IMR-90 (cell line): Measurements from ENCODE around the gene FNDC10. TPM values are rescaled to one million over a fixed set of nuclear protein-coding genes. Genes with fewer than 3 reads are reported as not detected.

ENCODE experiments used
- CEBPB ChIP-seq: IDR thresholded peaks from 2 replicates; pipeline ENCODE4 v1.6.1; 2012; ENCODE audit warnings: low read depth, low read length, improper control_type of control experiment
- polyA plus RNA-seq, 3 experiments: library from polyadenylated mRNA; depleted of rRNA; stranded (reverse); fragments of >200 nt; gene quantifications; 2 replicates each; pipeline ENCODE4 v1.2.3, GENCODE V29; 2012; ENCODE audit warnings: low replicate concordance in 1 of 3
- total RNA-seq: library from RNA; depleted of rRNA; stranded (reverse); fragments of >200 nt; gene quantifications from 2 replicates; pipeline ENCODE4 v1.2.3, GENCODE V29; 2012
- TF ChIP-seq, protein P1 (sequence below): fragments of 150-350 bp; IDR thresholded peaks from 2 replicates; pipeline ENCODE4 v1.6.1; 2016; ENCODE audit warnings: low read depth, mild to moderate bottlenecking, low read length, moderate library complexity, borderline replicate concordance

The FNDC10 gene
- total and polyA plus RNA-seq, 2 of the 4 experiments (the other 2 are of a cell fraction): 0.36 to 5.8 TPM

DNA sequence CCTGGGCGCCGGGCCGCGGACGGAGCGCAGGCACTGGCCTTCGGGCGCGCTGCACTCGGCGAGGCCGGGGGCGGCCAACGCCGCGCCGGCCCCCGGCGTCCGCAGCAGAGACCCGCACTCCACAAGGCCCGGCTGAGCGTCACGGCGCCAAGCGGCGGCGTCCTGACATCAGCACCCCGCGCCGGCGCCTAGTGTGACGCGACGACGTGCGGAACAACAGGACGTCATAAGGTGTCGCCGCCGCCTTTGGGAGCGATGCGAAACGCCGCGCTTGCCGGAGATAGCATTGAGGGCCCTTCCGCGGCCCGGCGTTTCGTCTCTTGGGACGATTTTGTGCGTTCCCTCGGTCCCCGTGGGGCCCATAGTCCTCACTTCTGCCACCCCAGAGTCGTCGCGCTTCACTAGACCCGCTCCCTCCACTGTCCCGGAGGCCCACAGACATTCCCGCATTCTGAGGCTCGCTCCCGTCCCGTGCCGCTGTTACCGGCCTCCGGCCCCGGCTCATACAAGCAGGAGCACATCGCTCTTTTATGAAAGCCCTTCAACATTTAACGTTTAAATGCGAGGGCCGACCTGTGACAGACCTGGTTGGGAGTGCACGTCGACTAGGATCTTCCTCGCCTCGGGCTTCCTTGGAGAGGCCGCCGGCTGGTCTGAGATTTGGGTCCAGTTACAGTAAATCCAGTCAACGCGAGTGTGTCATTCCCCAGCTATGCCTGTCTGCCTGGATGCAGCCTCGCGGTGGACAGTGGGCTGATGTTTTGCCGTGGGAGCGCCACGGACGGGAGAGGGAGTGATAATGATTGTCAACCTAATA lies 25.0 kb downstream of the FNDC10 start, which contains the start of gene SSU72 (continued):
- TF ChIP-seq, protein P1, sequence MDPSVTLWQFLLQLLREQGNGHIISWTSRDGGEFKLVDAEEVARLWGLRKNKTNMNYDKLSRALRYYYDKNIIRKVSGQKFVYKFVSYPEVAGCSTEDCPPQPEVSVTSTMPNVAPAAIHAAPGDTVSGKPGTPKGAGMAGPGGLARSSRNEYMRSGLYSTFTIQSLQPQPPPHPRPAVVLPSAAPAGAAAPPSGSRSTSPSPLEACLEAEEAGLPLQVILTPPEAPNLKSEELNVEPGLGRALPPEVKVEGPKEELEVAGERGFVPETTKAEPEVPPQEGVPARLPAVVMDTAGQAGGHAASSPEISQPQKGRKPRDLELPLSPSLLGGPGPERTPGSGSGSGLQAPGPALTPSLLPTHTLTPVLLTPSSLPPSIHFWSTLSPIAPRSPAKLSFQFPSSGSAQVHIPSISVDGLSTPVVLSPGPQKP: no peak
- no peak for TF ChIP-seq CEBPB
